ENCODE data around the gene FAM184B. TPM values are rescaled to one million over a fixed set of nuclear protein-coding genes. Genes with fewer than 3 reads are reported as not detected.
"Not testable (repeated sequence)": the region's sequence is repeated elsewhere in the genome, so short reads cannot be mapped to it uniquely, and the experiment has no call there.

The FAM184B gene
- total and polyA plus RNA-seq, 2 experiments from 2014 or later = 0.06 TPM; not detected in 1

- no peaks in the 10 kb centered on the region for H3K9me3 ChIP-seq (ENCODE audit: low read depth)
- H3F3A ChIP-seq (ENCODE audit: insufficient read depth) = no peaks in the 10 kb centered on the region
- in situ Hi-C loops (cut with MboI) = no loop called here
- H3K27ac ChIP-seq = no peak overlapping the region
- no peaks in the 10 kb centered on the region; the same call in 1 of the 2 replicates for H3K27me3 ChIP-seq (replicated peaks; ENCODE audit: insufficient read depth)
- no peak overlapping the region for H3K9ac ChIP-seq
- no peaks in the 10 kb centered on the region for H3K79me2 ChIP-seq (ENCODE audit: insufficient read depth)
- no peaks in the 10 kb centered on the region for H3K36me3 ChIP-seq (ENCODE audit: low read depth)
- H4K20me1 ChIP-seq (ENCODE audit: insufficient read depth) = no peaks in the 10 kb centered on the region
- no peak overlapping the region for H3K4me3 ChIP-seq
- 43 to 57% methylated on average over 3 of the region's 3 CpGs for WGBS, 2 experiments (ENCODE audit: low coverage in 1 of 2, low lambda C conversion rate in 2 of 2, missing lambda C conversion rate in 2 of 2)
- H3K9me2 ChIP-seq (ENCODE audit: insufficient read depth) = no peaks in the 10 kb centered on the region
- no peak overlapping the region for H2AFZ ChIP-seq
- TF ChIP-seq EZH2 (IDR thresholded peaks at IDR 0.05; ENCODE audit: insufficient read depth, poor library complexity, severe bottlenecking) (no peak), EZH2phosphoT487 (IDR thresholded peaks at IDR 0.05; ENCODE audit: insufficient read depth, low read depth) (no peak)
- no peak overlapping the region for H3K4me2 ChIP-seq (ENCODE audit: unreplicated experiment)
- DNase-seq = no peak
- H3K4me1 ChIP-seq (ENCODE audit: insufficient read depth) = no peaks in the 10 kb centered on the region
Observed at GRCh38 chr4:17667253-17667652, 114.2 kb downstream of the FAM184B start.

- Histone ChIP-seq H3K4me3 (no peak overlapping the region), H3F3A (ENCODE audit: insufficient read depth) (no peaks in the 10 kb centered on the region), H3K9me2 (ENCODE audit: insufficient read depth) (no peaks in the 10 kb centered on the region), H3K4me1 (ENCODE audit: insufficient read depth) (no peaks in the 10 kb centered on the region), H3K36me3 (ENCODE audit: low read depth) (no peaks in the 10 kb centered on the region), H2AFZ (no peak overlapping the region), H3K4me2 (ENCODE audit: unreplicated experiment) (no peak overlapping the region), H3K27me3 (replicated peaks; ENCODE audit: insufficient read depth) (no peaks in the 10 kb centered on the region), H3K79me2 (ENCODE audit: insufficient read depth) (no peaks in the 10 kb centered on the region), H3K9me3 (ENCODE audit: low read depth) (no peaks in the 10 kb centered on the region), H3K9ac (no peak overlapping the region), H4K20me1 (ENCODE audit: insufficient read depth) (no peaks in the 10 kb centered on the region), H3K27ac (no peak overlapping the region)
- TF ChIP-seq EZH2 (IDR thresholded peaks at IDR 0.05; ENCODE audit: insufficient read depth, poor library complexity, severe bottlenecking) (no peak), EZH2phosphoT487 (IDR thresholded peaks at IDR 0.05; ENCODE audit: insufficient read depth, low read depth) (no peak)
- in situ Hi-C loops (cut with MboI) = no loop called here
- WGBS, 2 experiments (ENCODE audit: low coverage in 1 of 2, low lambda C conversion rate in 2 of 2, missing lambda C conversion rate in 2 of 2) = 33 to 36% methylated on average over 3 of the region's 3 CpGs
- no peak for DNase-seq
Observed at GRCh38 chr4:17665852-17666251, 115.6 kb downstream of the FAM184B start.

DNA sequence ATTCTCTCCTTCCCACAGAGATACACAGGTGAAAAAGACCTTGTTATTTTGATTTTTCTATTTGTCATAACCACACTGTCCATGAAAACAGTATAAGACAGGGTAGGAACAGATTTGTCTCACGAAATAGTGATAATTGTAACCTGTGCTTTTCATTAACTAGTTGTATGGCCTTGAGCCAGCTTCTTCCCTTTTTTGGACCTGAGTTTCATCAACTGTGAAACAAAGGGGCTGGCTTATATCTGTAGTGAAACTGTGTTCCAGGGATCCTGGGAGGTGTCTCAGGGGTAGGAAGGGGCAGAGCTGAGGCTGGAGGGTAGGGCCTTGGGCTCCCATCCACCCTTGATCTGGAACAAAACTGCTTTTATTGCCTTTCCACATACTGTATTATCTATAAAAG lies 116.1 kb downstream of the FAM184B start:
- TF ChIP-seq EZH2phosphoT487 (IDR thresholded peaks at IDR 0.05; ENCODE audit: insufficient read depth, low read depth) = no peak
- TF ChIP-seq EZH2 (IDR thresholded peaks at IDR 0.05; ENCODE audit: insufficient read depth, poor library complexity, severe bottlenecking) = no peak
- no peaks in the 10 kb centered on the region for H3K79me2 ChIP-seq (ENCODE audit: insufficient read depth)
- no peaks in the 10 kb centered on the region for H3K27me3 ChIP-seq (replicated peaks; ENCODE audit: insufficient read depth)
- H3K27ac ChIP-seq = no peak overlapping the region
- H3K4me3 ChIP-seq = no peak overlapping the region
- WGBS, 2 experiments (ENCODE audit: low coverage in 1 of 2, low lambda C conversion rate in 2 of 2, missing lambda C conversion rate in 2 of 2) = 0 to 18% methylated on average over 1 of the region's 1 CpG
- DNase-seq = no peak
- no peaks in the 10 kb centered on the region for H3F3A ChIP-seq (ENCODE audit: insufficient read depth)
- H3K36me3 ChIP-seq (ENCODE audit: low read depth) = no peaks in the 10 kb centered on the region
- no peaks in the 10 kb centered on the region for H4K20me1 ChIP-seq (ENCODE audit: insufficient read depth)
- no peaks in the 10 kb centered on the region for H3K4me1 ChIP-seq (ENCODE audit: insufficient read depth)
- in situ Hi-C loops (cut with MboI) = no loop called here
- H3K4me2 ChIP-seq (ENCODE audit: unreplicated experiment) = no peak overlapping the region
- no peaks in the 10 kb centered on the region for H3K9me2 ChIP-seq (ENCODE audit: insufficient read depth)
- no peak overlapping the region for H2AFZ ChIP-seq
- H3K9me3 ChIP-seq (ENCODE audit: low read depth) = no peaks in the 10 kb centered on the region
- H3K9ac ChIP-seq = no peak overlapping the region

GRCh38 chr4:17664755-17665154 lies 116.7 kb downstream of the FAM184B start:
- no peaks in the 10 kb centered on the region for H3K27me3 ChIP-seq (replicated peaks; ENCODE audit: insufficient read depth)
- no peak overlapping the region for H3K4me3 ChIP-seq
- no peak overlapping the region for H3K4me2 ChIP-seq (ENCODE audit: unreplicated experiment)
- 67 to 68% methylated on average over 4 of the region's 4 CpGs for WGBS, 2 experiments (ENCODE audit: low coverage in 1 of 2, low lambda C conversion rate in 2 of 2, missing lambda C conversion rate in 2 of 2)
- no peaks in the 10 kb centered on the region for H3K9me2 ChIP-seq (ENCODE audit: insufficient read depth)
- no peak overlapping the region for H3K27ac ChIP-seq
- no peak overlapping the region for H2AFZ ChIP-seq
- H3K4me1 ChIP-seq (ENCODE audit: insufficient read depth) = no peaks in the 10 kb centered on the region
- no peaks in the 10 kb centered on the region for H4K20me1 ChIP-seq (ENCODE audit: insufficient read depth)
- H3K79me2 ChIP-seq (ENCODE audit: insufficient read depth) = no peaks in the 10 kb centered on the region
- no peaks in the 10 kb centered on the region for H3K9me3 ChIP-seq (ENCODE audit: low read depth)
- TF ChIP-seq EZH2phosphoT487 (IDR thresholded peaks at IDR 0.05; ENCODE audit: insufficient read depth, low read depth) (no peak), EZH2 (IDR thresholded peaks at IDR 0.05; ENCODE audit: insufficient read depth, poor library complexity, severe bottlenecking) (no peak)
- H3K9ac ChIP-seq = no peak overlapping the region
- H3F3A ChIP-seq (ENCODE audit: insufficient read depth) = no peaks in the 10 kb centered on the region
- no peaks in the 10 kb centered on the region for H3K36me3 ChIP-seq (ENCODE audit: low read depth)
- DNase-seq = no peak
- in situ Hi-C loops (cut with MboI) = no loop called here

DNA sequence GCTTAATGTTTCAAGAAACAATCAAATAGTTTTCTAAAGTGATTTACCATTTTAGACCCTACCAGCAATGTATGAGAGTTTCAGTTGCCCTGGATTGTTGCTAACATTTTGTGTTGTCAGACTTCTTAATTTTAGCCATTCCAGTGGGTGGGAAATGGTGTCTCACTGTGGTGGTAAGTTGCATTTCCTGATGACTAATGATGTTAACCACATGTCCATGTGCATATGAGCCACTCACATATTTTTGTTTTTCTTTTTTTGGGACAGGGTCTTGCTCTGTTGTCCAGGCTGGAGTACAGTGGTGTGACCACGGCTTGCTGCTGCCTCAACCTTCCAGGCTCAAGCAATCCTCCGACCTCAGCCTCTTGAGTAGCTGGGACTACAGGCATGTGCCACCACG lies 118.7 kb downstream of the FAM184B start:
- Histone ChIP-seq H3K79me2 (ENCODE audit: insufficient read depth) (no peaks in the 10 kb centered on the region), H3K27ac (no peak overlapping the region), H3K9ac (no peak overlapping the region), H3K9me2 (ENCODE audit: insufficient read depth) (no peaks in the 10 kb centered on the region), H3F3A (ENCODE audit: insufficient read depth) (no peaks in the 10 kb centered on the region), H2AFZ (no peak overlapping the region), H4K20me1 (ENCODE audit: insufficient read depth) (no peaks in the 10 kb centered on the region), H3K36me3 (ENCODE audit: low read depth) (no peaks in the 10 kb centered on the region), H3K9me3 (ENCODE audit: low read depth) (no peaks in the 10 kb centered on the region), H3K4me2 (ENCODE audit: unreplicated experiment) (no peak overlapping the region), H3K4me3 (no peak overlapping the region), H3K4me1 (ENCODE audit: insufficient read depth) (no peaks in the 10 kb centered on the region), H3K27me3 (replicated peaks; ENCODE audit: insufficient read depth) (no peaks in the 10 kb centered on the region)
- DNase-seq = peak; percentile 47
- in situ Hi-C loops (cut with MboI) = no loop called here
- 69% methylated on average over 3 of the region's 3 CpGs for WGBS, 2 experiments (ENCODE audit: low coverage in 1 of 2, low lambda C conversion rate in 2 of 2, missing lambda C conversion rate in 2 of 2)
- TF ChIP-seq EZH2 (IDR thresholded peaks at IDR 0.05; ENCODE audit: insufficient read depth, poor library complexity, severe bottlenecking) (no peak), EZH2phosphoT487 (IDR thresholded peaks at IDR 0.05; ENCODE audit: insufficient read depth, low read depth) (no peak)

DNA sequence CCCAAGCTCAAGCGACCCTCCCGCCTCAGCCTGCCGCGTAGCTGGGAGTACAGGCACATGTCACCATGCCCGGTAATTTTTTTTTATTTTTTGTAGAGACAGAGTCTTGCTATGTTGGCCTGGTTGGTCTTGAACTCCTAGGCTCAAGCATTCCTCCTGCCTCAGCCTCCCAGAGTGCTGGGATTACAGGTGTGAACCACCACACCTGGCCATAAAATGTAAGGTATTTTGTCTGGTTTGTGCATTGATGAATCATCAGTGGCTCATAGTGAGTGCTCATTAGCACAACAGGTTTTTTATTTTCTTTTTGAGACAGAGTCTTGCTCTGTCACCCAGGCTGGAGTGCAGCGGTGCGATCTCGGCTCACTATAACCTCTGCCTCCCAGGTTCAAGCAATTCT lies 122.2 kb downstream of the FAM184B start:
- H3K79me2 ChIP-seq (ENCODE audit: insufficient read depth); H3K27me3 ChIP-seq (replicated peaks; ENCODE audit: insufficient read depth); H3F3A ChIP-seq (ENCODE audit: insufficient read depth); H3K9me3 ChIP-seq (ENCODE audit: low read depth); H3K4me3 ChIP-seq; DNase-seq; H3K9ac ChIP-seq; H3K4me1 ChIP-seq (ENCODE audit: insufficient read depth); H4K20me1 ChIP-seq (ENCODE audit: insufficient read depth); H3K27ac ChIP-seq; H3K36me3 ChIP-seq (ENCODE audit: low read depth); H3K4me2 ChIP-seq (ENCODE audit: unreplicated experiment); in situ Hi-C loops (cut with MboI); H2AFZ ChIP-seq; H3K9me2 ChIP-seq (ENCODE audit: insufficient read depth): not testable (repeated sequence)
- 93 to 97% methylated on average over 8 of the region's 8 CpGs for WGBS, 2 experiments (ENCODE audit: low coverage in 1 of 2, low lambda C conversion rate in 2 of 2, missing lambda C conversion rate in 2 of 2)

Measured in GM23248 (cell line).